ENCODE measurements around the gene MON2. TPM values are rescaled to one million over a fixed set of nuclear protein-coding genes. Genes with fewer than 3 reads are reported as not detected.

Gene MON2

DNA sequence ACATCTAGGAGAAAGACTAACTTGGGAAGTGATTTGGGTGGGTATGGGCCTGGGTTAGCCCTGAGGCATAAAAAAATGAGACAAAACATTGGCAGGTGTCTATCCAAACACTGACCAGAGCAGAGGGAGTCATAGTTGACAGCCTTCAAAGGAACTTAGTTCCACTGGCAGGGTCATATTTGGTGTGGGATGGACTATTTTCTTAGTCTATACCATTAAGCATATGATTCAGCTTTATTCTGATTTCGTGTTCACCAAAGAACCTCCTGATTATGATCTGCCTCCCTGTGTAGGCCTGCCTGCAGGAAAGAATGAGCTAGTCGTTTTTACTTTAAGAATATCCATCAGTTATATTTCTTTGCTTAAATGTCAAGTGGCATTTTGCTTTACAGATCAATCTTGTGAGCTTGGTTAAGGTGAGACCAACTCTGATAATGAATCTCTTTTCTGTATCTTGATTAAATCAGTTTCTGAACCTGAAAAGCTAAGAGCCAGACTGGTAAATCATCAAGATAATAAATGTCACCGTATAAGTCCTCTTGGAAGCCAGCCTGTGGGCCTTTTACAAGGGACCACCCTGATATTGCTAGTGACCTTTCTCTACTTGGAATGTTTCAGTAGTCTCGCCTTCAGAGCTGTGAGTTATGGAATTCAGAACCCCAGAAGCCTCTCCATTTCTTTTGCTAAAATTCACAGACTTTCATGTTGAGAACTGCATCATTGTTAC lies 182.9 kb downstream of the MON2 start:
- Histone ChIP-seq H3K27me3 (ENCODE audit: insufficient read depth, low read length, poor library complexity) (no peaks in the 10 kb centered on the region), H4K5ac (ENCODE audit: low read length) (no peak overlapping the region), H3K4me1 (ENCODE audit: control insufficient read depth, low read depth, low read length) (peaks cover 28% of the 10 kb centered on the region), H3K79me1 (ENCODE audit: low read length) (no peaks in the 10 kb centered on the region), H3K9ac (ENCODE audit: low read length) (no peak overlapping the region), H2AK5ac (ENCODE audit: low read length) (no peak overlapping the region), H3K18ac (ENCODE audit: low read length) (no peak overlapping the region), H2BK5ac (ENCODE audit: low read length) (no peak overlapping the region), H3K56ac (ENCODE audit: low read length) (no peak overlapping the region), H3K36me3 (ENCODE audit: control insufficient read depth, insufficient read depth, low read length) (no peaks in the 10 kb centered on the region), H3K79me2 (ENCODE audit: control insufficient read depth, insufficient read depth, low read length) (no peaks in the 10 kb centered on the region), H3K4me2 (ENCODE audit: low read length) (no peak overlapping the region), H2BK120ac (ENCODE audit: low read depth, low read length) (no peak overlapping the region), H3K4ac (ENCODE audit: low read depth, low read length) (no peak overlapping the region), H3K4me3 (ENCODE audit: low read length) (no peak overlapping the region), H3K23ac (ENCODE audit: low read length) (no peak overlapping the region), H2BK15ac (replicated peaks; ENCODE audit: low read depth) (no peak overlapping the region), H3K27ac (ENCODE audit: low read depth, low read length) (no peak overlapping the region), H4K8ac (ENCODE audit: low read depth, low read length) (no peak overlapping the region)
- DNase-seq: no peak
- WGBS (ENCODE audit: extremely low coverage, insufficient coverage, low lambda C conversion rate): no CpG with 5 or more reads among the region's 4 CpGs

Small RNAs within 50 kb of the gene (small RNA-seq; reads per million reads assigned to genes)
- gene MIRLET7I (ENCODE audit: insufficient read depth) (45.8 reads per million, percentile 94 among the genes with 10 or more reads in this experiment), gene RNU6-399P (ENCODE audit: insufficient read depth) (not detected)
